GM18520 (cell line): ENCODE measurements around the gene GALNT4.

Source experiments
- ATAC-seq: cut with Tn5 transposase; IDR thresholded peaks from one replicate; pipeline ENCODE4 v1.9.1; 2021; ENCODE audit not compliant: unreplicated experiment

GALNT4 gene

DNA sequence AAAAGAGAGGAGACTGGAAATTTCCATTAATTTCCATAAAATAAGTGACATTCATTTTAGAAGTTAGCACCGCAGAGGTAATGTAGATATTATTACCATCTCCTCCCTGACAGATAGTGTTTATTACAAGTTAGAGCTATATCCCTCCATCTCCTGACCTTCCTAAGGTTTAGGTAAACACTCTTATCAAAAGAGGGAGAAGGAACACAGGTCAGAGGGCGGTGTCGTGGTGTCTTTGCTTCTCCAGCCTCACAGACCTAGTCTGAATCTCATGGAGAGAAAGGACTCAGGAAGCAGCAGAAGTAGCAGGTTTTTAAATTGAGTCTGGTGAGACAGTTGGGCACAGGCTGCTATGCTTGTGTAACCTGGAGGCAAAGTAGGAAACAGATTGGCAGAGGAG, 12.8 kb upstream of the GALNT4 start:
- no peak for ATAC-seq

- ATAC-seq: peak; percentile 25
Observed at GRCh38 chr12:89529738-89530137, 5.1 kb upstream of the GALNT4 start.

DNA sequence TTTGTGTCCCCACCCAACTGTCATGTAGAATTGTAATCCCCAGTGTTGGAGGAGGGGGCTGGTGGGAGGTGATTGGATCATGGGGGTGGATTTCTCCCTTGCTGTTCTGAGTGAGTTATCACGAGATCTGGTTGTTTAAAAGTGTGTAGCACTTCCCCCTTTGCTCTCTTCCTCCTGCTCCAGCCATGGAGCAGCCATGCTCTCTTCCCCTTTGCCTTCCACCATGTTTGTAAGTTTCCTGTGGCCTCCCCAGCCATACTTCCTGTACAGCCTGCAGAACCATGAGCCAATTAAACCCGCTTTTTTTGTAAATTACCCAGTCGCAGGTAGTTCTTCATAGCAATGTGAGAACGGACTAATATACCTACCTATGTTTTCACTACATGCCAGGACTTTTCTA, 3.8 kb upstream of the GALNT4 start:
- ATAC-seq: no peak

DNA sequence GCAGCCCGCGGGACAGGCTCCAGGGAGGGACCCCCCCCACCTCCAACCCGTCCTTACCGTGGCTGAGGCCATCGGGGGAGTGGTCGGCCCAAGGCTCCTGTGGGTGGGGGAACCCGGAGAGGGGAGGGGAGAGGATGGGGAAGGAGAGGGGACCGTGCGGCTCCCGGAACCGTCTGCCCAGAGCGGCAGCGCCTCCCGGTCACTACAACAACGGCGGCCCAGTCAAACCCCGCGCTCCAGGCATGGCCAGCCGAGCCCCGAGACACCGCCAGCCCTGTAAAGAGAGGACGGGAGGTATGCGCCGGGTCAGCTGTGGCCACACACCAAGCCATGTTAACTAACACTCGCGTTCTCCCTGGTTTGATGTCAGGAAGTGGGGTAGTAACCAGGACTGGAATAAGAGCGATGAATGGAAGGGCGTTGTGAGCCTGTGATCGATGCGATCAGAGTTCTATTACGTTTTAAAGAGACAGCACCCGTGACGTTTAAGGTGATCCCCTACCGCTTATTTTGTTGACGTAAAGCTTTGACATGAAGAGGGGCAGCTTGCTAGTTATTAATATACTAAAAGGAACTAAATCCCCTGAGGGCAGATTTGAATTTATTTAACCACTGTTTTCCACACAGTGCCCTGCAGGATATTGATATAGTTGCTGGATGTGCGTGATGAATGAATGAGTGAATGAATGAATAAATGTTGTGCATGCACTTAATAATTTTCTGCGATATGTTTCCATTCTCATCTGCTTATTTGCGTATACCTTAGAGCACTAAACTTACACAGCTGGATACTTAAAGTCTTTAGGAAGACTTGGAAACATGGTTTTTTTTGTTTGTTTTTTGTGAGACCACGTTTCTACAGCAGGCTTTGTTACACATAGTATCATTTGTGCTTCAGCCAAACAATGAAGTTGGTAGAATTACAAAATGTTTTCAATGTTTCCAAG, 1.5 kb upstream of the GALNT4 start, which contains the start of gene POC1B:
Gene POC1B (minus strand): TSS at position 224 of the 947 bp plus-strand sequence. CDS start 152 bp downstream, at position 72.
- peak; percentile 38 for ATAC-seq

DNA sequence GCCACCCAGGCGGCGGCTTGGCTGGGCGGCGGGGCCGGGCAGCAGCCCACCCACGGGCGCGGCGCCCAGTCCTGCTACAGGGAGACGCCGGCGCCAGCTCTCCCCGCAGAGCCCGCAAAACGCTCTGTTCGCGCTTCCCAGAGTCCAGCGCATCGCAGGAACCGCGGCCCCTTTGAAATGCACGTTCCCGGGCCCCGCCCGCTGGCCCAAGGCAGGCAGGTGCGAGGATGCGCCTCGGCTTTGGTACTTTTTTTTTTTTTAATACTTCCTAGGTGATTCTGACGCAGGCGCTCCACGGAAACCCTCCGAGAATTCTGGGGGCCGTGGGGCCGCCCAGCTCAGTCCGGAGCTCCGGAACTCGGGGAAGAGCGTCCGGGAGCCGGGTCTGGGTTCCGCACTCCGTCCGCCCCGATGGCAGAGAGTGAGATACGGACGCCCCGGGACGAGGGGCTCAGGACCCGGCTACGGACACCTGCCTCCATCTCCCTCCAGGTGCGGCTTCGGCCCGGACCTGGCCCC, 768 bp upstream of the GALNT4 start:
- peak; percentile 17 for ATAC-seq

DNA sequence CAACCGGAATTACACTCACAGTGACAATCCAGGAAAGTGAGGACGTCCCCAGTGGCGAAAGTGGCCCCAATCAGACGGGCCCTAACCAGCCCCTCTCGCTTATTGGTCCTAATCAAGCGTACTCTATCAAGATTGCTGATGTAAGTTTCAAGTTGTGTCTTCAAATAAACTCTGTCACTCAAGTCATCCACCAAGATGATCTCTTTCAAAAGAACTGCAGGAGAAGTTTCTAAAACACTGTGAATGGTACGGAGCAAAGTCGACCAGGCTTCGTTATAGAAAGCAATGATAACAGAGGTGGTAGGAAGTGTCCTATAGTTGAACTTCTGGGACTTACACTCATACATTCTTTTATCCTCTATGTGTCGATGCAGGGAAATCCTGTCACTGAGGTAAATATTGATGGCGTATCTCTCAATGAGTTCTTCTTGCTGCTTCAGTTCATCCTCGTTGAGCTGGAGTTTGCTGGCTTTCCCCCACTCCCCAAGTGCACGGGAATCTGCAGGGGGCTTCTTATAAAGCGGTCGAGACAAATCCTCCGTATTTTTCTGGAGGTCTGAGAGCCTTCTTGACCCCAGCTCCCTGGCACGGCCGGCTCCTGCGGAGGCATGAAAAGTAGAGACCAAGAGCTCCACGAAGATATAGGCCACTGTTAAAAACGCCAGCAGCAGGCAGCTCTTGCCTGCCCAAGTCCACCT, 604 bp downstream of the GALNT4 start:
- no peak for ATAC-seq

DNA sequence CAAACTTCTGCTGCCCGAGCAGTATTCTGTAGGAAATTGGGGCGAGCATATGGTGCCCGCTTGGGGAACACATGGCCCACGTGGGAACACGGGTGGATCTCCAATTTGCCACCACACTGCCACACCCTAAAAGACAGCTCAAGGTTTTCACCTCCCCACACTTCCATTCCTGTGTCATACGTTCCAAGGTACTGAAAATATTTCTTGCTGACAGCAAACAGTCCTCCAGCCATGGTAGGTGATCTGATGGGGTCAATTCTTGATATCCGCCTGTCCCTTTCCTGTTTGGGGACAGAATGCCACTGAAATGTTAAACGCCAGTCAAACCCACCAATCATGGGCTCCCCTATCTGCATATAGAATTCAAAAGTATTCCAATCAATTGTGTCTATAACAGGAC, 1.2 kb downstream of the GALNT4 start:
- ATAC-seq: no peak

- no peak for ATAC-seq
Observed at GRCh38 chr12:89521364-89522223, 3.0 kb downstream of the GALNT4 start.

- ATAC-seq: no peak
Observed at GRCh38 chr12:89517720-89518119, 6.9 kb downstream of the GALNT4 start.

DNA sequence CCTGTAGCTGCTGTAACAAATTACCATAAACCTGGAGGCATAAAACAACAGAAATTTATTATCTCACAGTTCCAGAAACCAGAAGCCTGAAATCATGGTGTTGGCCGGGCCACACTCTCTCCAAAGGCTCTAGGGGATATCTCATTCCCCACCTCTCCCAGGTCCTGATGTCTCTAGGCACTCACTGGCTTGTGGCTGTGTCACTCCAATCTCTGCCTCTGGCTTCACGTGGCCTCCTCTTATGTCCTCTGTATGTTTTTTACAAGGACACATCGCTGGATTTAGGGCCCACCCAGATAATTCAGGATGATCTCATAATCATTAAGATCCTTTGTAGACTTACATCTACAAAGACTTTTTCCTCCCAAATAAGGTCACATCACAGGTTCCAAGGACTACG, 8.0 kb downstream of the GALNT4 start:
- no peak for ATAC-seq

DNA sequence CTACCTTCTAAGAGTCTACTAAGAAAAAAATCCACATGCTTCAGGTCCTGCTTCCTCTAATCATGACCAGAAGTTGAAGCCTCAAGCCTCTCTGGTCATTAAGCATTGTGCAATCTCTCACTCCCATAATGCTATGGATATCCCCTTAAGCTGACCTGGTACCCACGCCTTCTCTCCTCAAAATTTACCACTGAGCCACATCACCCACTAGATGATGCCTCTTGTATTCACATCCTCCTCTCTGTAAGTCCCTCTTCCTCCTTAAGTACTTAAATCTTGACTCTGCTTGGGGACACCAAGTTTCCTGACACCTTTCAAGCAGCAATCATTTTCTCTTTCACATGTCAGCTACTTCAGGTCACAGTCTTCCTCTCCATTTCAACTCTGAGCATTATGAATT, 9.8 kb downstream of the GALNT4 start:
- ATAC-seq: peak; percentile 86

DNA sequence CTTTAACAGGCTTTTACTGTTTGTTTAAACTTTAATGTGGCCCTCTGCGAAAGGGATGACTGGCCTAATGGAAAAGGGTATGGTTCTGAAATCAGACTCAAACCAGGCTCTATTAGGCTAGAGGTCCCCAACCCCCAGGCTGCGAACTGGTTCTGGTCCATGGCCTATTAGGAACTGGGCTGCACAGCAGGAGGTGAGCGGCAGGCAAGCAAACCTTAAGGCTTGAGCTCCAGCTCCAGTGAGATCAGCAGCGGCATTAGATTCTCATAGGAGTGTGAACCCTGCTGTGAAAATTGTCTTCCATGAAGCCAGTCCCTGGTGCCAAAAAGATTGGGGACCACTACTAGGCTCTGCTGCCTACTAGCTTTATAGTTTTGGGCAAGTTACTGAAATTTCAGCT, 11.1 kb downstream of the GALNT4 start:
- ATAC-seq: no peak

DNA sequence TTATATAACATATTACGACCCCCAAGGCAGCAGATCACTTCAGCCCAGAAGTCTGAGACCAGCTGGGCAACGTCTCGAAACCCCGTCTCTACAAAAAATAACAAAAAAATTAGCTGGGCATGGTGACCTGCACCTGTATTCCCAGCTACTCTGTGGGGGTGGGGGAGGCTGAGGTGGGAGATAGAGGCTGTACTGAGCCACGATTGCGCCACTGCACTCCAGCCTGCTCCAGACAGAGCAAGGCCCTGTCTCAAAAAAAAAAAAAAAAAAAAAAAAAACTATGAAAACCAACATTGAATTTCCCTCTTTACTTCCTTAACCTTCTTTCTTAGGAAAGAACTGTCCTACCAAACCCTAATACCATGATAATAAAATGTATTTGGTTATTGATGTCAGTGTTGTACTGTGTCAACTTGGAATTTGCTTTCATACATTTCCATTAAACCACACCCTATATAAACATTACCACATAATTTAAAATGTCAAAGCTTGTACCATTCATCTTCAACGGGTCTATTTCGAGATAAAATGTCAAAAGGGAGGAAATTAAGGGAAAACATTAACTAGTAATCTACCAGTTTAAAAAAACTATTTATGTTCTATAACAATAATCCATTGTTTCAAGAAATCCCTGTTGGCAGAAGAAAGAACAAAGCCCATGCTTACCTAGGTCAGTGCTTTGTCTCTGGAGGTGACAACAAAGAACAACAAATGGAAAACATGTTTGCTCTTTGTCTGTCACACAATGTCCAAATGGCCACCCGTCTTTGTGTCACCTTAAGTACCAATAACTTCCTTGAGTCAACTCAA, 17.4 kb downstream of the GALNT4 start:
- ATAC-seq: no peak

- ATAC-seq: no peak
Observed at GRCh38 chr12:89506050-89506449, 18.5 kb downstream of the GALNT4 start.

GRCh38 chr12:89504560-89505346, 19.8 kb downstream of the GALNT4 start:
- ATAC-seq: no peak

DNA sequence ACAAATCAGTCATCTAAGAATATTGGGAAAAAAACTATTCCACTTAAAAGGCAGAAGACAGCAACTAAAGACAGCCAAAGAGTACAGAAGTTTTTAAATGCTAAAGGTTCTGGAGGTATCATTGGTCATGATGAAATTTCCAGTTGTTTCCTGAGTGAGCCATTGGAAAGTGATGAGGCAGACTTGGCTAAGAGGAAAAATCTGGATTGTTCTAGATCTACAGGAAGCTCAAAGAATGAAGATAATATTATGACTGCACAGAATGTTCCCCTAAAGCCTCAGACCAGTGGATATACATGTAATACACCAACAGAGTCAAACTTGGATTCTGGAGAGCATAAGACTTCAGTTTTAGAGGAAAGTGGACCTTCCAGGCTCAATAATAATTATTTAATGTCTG, 22.8 kb downstream of the GALNT4 start:
- ATAC-seq: no peak

GRCh38 chr12:89499857-89500256, 24.7 kb downstream of the GALNT4 start:
- no peak for ATAC-seq

- no peak for ATAC-seq
Observed at GRCh38 chr12:89497467-89497866, 27.1 kb downstream of the GALNT4 start.

GRCh38 chr12:89497005-89497404, 27.6 kb downstream of the GALNT4 start:
- ATAC-seq: no peak
